GM23248 (cell line): ENCODE data around the gene GJD3.

Experiments
- EZH2 ChIP-seq: fragments of 200-600 bp; sonication (generic); IDR thresholded peaks from 2 replicates; pipeline ENCODE4 v1.6.1; 2018; ENCODE audit warnings: antibody characterized with exemption, mild to moderate bottlenecking; ENCODE audit not compliant: insufficient read depth, poor library complexity, severe bottlenecking
- EZH2phosphoT487 ChIP-seq: fragments of 200-600 bp; sonication (generic); IDR thresholded peaks from 2 replicates; pipeline ENCODE4 v1.6.1; 2018; ENCODE audit warnings: antibody characterized with exemption, moderate library complexity, mild to moderate bottlenecking, low read depth; ENCODE audit not compliant: insufficient read depth

DNA sequence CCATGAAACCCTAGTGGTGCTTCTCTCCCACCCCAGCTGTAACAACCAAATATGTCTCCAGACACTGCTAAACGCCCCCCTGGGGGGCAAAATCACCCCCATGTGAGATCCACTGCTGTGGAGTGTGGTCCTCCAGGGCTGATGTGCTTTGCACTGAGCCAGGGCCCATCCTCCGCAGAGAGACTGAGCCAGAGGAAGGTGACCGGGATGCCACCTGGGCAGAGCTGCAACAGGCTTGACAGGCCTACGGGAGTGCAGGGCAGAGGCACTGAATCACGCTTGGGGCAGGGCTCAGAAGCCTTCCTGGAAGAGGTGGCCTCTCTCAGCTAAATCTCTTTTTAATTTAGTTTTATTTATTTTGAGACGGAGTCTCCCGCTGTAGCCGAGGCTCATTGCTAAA is 4.4 kb downstream of the GJD3 start:
- TF ChIP-seq EZH2phosphoT487: no peak
- no peak for TF ChIP-seq EZH2
